GM19025 (cell line): Measurements from ENCODE around the gene EXOSC9.

ENCODE experiments used
- ATAC-seq: cut with Tn5 transposase; IDR thresholded peaks from one replicate; pipeline ENCODE4 v1.9.1; 2021; ENCODE audit warnings: mild to moderate bottlenecking, low read depth, moderate library complexity; ENCODE audit not compliant: unreplicated experiment

EXOSC9 gene

GRCh38 chr4:121822047-121822446 lies 20.9 kb downstream of the EXOSC9 start:
- ATAC-seq: no peak

DNA sequence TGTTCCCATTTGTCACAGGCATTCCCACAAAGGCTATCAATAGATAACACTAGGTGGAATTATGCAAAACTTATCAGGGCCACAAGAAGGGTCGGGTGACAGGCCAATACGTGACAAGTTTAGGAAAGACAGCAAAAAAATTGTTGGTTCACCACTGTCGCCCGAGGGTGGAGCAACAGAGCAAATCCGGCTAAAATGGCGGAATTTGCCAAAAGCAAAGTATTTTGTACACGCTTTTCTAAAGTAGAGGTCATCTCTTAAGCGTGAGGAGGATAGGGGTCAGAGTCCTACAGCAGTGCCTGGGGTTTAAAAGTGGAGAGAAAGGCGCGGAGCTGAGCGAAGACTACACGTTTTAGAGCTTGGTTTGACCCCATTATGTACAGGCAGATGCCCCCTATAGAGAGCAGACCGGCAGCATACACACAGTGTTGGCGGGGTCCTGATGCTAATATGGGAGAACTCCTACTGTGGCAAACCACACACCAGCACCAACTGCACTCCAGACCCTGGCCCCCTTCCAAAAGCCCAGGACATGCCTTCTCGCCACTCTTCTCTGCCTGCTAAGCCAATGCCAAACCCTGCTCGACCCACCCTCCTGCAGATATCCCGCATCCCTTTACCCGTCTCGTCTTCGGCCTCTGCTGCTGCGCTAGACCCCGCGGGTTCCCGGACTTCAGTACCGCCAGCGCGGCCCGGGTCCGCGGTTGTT lies 21.8 kb downstream of the EXOSC9 start:
- peak; percentile 23 for ATAC-seq

DNA sequence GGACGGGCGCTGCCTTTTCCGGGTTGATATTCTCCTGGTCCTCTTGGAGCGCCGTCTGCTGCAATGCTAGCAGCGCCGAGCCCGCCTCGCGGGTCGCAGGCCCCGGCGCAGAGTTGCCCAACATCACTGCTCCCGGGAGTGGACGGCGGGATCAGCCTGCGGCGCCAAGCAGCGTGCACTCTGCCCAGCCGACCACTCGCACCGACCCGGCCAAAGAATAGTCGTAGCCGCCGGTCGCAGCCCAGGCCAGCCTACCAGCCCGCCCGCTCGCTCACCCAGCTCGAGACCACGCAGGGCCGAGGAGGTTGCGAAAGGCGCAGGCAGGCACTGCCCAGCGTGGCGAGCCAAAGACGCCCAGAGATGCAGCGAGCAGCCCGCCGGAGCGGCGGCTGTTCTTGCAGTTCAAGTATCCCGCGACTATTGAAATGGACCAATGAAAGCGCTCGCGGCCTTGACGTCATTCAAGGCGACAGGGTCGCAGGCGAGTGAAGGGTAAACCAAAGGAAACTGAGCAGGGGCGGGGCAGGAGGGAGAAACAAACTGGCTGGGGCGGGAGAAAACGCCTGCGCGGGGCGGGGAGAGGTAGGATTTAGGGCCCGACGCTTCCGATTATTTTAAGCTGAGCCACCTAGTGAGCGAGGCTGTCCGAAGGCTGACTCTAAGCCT lies 22.5 kb downstream of the EXOSC9 start, which contains the start of gene CCNA2:
TSS of gene CCNA2 (minus strand) at position 379 of the 666 bp plus-strand sequence. CDS start at position 124, 255 bp downstream.
- peak; percentile 92 for ATAC-seq

DNA sequence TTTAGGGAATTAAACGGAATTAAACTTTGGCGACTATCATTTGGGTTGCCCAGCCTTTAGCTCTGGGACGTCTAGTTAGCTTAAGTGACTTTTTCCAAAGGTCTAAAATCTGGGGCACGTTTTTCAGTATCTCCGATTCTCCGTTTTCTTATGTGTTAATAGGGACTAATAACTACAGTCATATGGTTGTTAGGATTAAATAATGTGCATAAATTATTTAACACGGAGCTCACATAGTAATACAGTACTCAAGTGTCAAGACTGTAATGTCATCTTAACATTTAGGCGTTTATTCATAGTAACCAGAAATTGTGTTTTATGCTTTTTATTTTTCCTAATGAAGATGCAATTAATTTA lies 23.0 kb downstream of the EXOSC9 start:
- ATAC-seq: peak; percentile 0

GRCh38 chr4:121824950-121825349 lies 23.8 kb downstream of the EXOSC9 start:
- ATAC-seq: no peak

- no peak for ATAC-seq
These were observed 26.7 kb downstream of the EXOSC9 start for GRCh38 chr4:121827853-121828252.

DNA sequence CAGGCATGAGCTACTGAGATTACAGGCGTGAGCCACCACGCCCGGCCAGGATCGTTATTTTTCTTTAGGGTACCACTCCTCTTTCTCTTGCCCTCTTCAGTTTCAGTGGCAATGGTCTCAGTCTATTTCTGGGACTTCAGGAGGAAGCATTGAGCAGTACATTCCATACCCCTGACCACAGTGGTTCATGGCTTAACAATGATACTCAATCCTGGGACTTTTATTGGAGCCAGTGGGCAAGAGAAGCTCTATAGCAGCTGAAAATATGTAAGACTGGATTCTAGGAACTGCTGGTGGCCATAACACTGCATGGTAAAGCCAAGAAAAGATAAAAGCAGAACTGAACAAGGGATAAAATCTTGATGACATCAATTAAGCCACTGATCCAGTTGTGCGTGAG lies 28.4 kb downstream of the EXOSC9 start:
- no peak for ATAC-seq

GRCh38 chr4:121838136-121838535 lies 37.0 kb downstream of the EXOSC9 start:
- ATAC-seq: no peak

DNA sequence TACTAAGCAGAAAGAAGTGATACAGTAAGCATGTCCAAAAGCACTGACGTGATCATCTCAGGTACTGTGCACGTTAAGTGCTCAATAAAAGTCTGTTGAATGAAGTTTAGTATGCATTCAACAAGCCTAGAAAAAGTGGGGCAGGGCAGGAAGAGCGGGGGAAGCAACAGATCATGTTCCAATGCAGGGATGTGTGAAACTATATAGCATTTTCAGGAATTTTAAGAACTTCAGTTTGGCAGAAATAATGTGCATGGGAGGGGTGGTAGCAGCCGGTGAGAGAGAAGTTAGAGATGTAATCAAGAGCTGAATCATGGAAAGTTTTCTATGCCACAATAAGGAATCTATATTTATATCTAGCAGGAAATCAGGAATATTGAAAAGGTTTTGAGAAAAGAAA lies 41.7 kb downstream of the EXOSC9 start:
- ATAC-seq: no peak

- no peak for ATAC-seq
These were observed 45.5 kb downstream of the EXOSC9 start for GRCh38 chr4:121846662-121847061.

- no peak for ATAC-seq
These were observed 50.2 kb downstream of the EXOSC9 start for GRCh38 chr4:121851354-121851753.

DNA sequence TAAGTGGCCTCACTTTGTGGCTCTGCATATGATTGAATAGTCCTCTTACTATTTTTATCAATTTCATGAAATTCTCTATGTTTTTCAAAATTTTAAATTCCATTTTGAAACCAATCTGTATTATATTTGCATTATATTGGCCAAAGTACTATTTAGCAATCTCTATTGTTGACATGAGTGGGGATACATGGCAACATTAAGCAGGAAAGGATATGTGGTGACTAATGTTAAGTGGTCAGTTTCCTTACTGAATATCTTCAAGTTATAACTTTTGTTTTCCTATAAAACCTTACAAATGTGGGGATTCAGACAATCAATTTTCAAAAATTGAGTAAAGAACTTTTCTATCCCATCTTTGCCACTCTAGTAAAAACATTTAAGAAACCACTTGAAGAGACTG lies 59.0 kb downstream of the EXOSC9 start:
- ATAC-seq: no peak

DNA sequence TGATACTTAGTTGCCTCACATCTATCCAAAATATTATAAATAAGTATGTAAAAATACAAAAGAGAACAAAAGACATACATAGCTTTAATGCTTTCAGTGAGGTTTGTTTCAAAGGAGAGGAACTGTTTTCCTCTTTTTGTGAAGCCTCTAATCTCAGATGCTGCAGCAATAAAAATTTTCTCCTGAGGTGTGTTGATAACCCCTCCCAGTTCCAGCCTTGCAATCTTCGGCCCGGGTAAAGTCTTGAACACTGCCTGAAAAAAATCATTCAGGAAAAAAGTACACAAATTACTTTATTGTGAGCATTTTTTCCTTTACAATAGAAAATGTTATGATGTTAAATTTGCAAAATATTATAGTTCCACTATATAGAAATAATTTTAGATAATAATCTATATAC lies 60.3 kb downstream of the EXOSC9 start:
- no peak for ATAC-seq

DNA sequence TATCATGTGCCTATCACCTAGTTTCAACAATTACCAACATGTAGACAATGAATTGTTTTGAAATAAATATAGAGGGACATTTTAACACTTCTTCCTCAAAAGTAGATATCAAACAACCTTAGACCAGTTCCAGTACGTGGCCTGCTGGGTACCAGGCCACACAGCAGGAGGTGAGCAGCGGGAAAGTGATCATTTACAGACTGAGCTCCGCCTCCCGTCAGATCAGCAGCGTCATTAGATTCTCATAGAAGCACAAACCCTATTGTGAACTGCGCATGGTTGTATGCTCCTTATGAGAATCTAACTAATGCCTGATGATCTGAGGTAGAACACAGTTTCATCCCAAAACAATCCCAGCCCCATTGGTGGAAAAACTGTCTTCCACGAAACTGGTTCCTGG lies 62.7 kb downstream of the EXOSC9 start:
- no peak for ATAC-seq
